GM21360 (cell line): ENCODE data around the gene PCDHGC4.

ENCODE experiments used
- ATAC-seq: cut with Tn5 transposase; IDR thresholded peaks from one replicate; pipeline ENCODE4 v1.9.1; 2021; ENCODE audit warnings: mild to moderate bottlenecking, moderate library complexity; ENCODE audit not compliant: unreplicated experiment

Gene PCDHGC4

GRCh38 chr5:141528291-141528984, 43.6 kb downstream of the PCDHGC4 start:
- ATAC-seq: no peak

DNA sequence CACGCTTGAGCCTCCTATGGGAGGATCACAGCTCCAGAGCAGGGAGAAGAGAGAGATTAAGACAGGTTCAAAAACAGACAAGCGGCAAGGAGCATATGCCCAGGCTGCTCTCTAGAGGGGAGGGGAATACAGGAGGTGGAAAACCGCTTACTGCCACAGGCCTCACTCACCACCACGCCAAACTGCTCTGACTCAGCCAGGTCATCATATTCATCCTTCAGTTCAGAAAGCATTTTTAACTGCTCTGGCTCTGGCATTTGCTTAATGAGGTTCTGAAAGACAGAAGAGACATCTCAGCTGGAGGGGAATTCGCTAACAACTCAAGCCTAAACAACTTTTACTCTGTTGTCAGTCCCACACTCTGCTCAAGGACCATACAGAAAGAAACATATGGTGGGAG, 44.2 kb downstream of the PCDHGC4 start:
- peak; percentile 42 for ATAC-seq

DNA sequence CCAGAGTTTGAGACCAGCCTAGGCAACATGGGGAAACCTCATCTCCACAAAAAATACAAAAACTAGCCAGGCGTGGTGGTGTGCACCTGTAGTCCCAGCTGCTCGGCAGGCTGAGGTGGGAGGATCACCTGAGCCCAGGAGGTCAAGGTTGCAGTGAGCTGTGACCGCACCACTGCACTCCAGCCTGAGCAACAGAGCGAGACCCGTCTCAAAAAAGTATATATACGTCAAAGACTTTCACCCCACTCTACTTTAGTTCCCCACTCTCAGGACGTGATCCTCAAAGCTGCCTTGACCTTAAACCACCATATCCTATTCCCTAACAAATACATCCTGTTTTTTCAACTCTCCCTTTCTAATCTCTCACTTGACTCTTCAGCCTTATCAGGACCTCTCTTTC, 45.0 kb downstream of the PCDHGC4 start:
- ATAC-seq: peak; percentile 49

DNA sequence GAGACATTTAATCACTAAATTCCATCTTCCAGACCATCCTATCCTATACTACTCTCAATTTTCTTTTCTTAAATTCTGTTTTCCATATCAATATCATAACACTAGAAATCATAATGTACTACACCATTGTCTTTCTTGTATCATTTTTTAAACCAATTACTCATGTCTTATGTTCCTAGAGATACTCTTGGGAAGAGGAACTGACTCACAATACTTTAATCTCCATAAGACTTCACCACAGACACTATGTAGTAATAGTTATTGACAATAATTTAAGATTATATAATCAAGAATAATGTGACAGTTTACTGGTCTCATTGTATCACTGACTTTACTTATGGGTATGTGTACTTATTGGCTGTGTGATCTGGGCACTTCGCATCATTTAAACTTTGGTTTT, 47.9 kb downstream of the PCDHGC4 start:
- ATAC-seq: no peak

DNA sequence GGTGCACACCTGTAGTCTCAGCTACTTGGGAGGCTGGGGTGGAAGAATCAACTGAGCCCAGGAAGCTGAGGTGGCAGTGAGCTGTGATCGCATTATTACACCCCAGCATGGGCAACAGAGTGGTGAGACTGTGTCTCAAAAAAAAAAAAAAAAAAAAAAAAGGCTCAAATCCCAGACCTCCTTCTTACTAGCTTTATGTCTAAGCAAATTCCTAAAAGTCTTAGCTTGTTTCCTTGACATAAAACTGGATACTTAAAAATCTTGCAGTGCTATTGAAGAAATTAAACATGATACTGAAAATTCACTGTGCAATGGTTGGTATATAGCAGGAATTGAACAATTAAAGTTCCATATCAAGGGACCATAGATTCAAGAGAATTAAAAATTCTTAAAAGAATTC, 49.1 kb downstream of the PCDHGC4 start:
- no peak for ATAC-seq

DNA sequence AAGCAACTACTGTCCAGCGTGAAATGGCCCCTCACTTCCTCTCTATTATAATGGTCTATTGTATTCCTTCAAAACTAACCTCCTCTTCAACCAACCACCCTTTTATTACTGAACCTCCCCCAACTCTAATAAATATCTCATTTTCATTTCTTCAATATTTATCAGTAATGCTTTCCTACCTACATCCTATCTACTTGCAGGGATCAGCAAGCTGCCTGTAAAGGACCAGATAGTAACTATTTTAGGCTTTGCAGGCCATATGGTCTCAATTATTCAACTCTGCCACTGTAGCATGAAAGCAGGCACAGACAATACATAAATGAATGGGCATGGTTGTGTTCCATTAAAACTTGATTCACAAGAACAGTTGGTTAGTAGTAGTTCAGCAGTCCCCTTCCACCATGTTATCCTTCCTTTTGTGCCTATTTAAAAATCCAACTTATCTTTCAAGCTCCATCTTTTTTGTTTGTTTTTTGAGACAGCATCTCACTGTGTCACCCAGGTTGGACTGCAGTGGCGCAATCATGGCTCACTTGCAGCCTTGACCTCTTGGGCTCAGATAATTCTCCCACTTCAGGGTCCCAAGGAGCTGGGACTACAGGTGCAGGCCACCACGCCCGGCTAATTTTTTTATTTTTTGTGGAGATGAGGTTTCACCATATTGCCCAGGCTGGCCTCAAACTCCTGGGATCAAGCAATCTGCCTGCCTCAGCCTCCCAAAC, 49.8 kb downstream of the PCDHGC4 start:
- no peak for ATAC-seq
